Esophagus (tissue), 2 donors: ENCODE data around the gene CUL1. TPM values are rescaled to one million over a fixed set of nuclear protein-coding genes. Genes with fewer than 3 reads are reported as not detected.

ENCODE experiments used
- H3K27ac ChIP-seq, 2 donors: one replicate each; pipeline ENCODE4 v1.5.1; 2013; ENCODE audit warnings: low read depth in 2 of 2, mild to moderate bottlenecking in 2 of 2, inconsistent platforms in 1 of 2, low read length in 1 of 2, moderate library complexity in 1 of 2
- H3K27me3 ChIP-seq, 2 donors: one replicate each; pipeline ENCODE4 v1.6.1; 2013; ENCODE audit warnings: low read length in 2 of 2, control low read depth in 1 of 2, mild to moderate bottlenecking in 1 of 2; ENCODE audit not compliant: insufficient read depth in 2 of 2, control insufficient read depth in 1 of 2
- H3K36me3 ChIP-seq, 2 donors: one replicate each; pipeline ENCODE4 v1.6.1; 2013; ENCODE audit warnings: low read length in 1 of 2; ENCODE audit not compliant: control insufficient read depth in 2 of 2, insufficient read depth in 2 of 2
- H3K4me1 ChIP-seq, 2 donors: one replicate each; pipeline ENCODE4 v1.6.1; 2013; ENCODE audit warnings: low read length in 1 of 2; ENCODE audit not compliant: control insufficient read depth in 2 of 2, insufficient read depth in 2 of 2
- H3K4me3 ChIP-seq, 2 donors: one replicate each; pipeline ENCODE4 v1.5.1; 2013; ENCODE audit warnings: low read length in 2 of 2, mild to moderate bottlenecking in 2 of 2, low read depth in 1 of 2, moderate library complexity in 1 of 2
- H3K9me3 ChIP-seq, 2 donors: one replicate each; pipeline ENCODE4 v1.6.1; 2013; ENCODE audit warnings: mild to moderate bottlenecking in 2 of 2, low read depth in 1 of 2, low read length in 1 of 2, moderate library complexity in 1 of 2; ENCODE audit not compliant: control insufficient read depth in 2 of 2, insufficient read depth in 1 of 2
- WGBS, 2 donors: extraction: QIAGEN DNeasy Blood & Tissue Kit; methylation state at CpG; one replicate each; pipeline ENCODE4 v1.1.7; 2013; 5-methylcytosine and 5-hydroxymethylcytosine counted together
- polyA plus RNA-seq, 2 donors: library from polyadenylated mRNA; stranded (reverse); fragments of 200-250 nt; gene quantifications; one replicate each; pipeline ENCODE4 v1.2.3, GENCODE V29; 2013
- donor health status: healthy with polysubstance abuse.
- donor health status: Bipolar disorder and iron deficiency.

Gene CUL1
- polyA plus RNA-seq, 2 donors = 13.8 to 27.0 TPM

GRCh38 chr7:148712678-148713329 is 14.1 kb downstream of the CUL1 start:
- no peak overlapping the region for H3K27ac ChIP-seq
- H3K27me3 ChIP-seq = no peaks in the 10 kb centered on the region
- no peak overlapping the region for H3K4me3 ChIP-seq
- no peaks in the 10 kb centered on the region for H3K36me3 ChIP-seq
- H3K9me3 ChIP-seq = no peaks in the 10 kb centered on the region
- H3K4me1 ChIP-seq = peaks cover 5 to 7% of the 10 kb centered on the region in 2 donors
- WGBS, 2 donors = 62 to 69% methylated on average over 4 of the region's 4 CpGs

GRCh38 chr7:148714498-148714897 is 15.8 kb downstream of the CUL1 start:
- H3K4me3 ChIP-seq = no peak overlapping the region
- no peaks in the 10 kb centered on the region for H3K36me3 ChIP-seq
- 50 to 69% methylated on average over 2 of the region's 2 CpGs for WGBS, 2 donors
- peaks cover 5 to 7% of the 10 kb centered on the region in 2 donors for H3K4me1 ChIP-seq
- H3K27ac ChIP-seq = no peak overlapping the region
- H3K27me3 ChIP-seq = no peaks in the 10 kb centered on the region
- H3K9me3 ChIP-seq = no peaks in the 10 kb centered on the region

- no peaks in the 10 kb centered on the region for H3K36me3 ChIP-seq
- no peaks in the 10 kb centered on the region for H3K27me3 ChIP-seq
- H3K27ac ChIP-seq = no peak overlapping the region
- no peaks in the 10 kb centered on the region for H3K9me3 ChIP-seq
- no peak overlapping the region for H3K4me3 ChIP-seq
- peaks cover 5 to 7% of the 10 kb centered on the region in 2 donors for H3K4me1 ChIP-seq
- whole genome bisulfite sequencing, 2 donors = 84 to 91% methylated on average over 6 of the region's 6 CpGs
Measured at GRCh38 chr7:148715027-148715426, 16.3 kb downstream of the CUL1 start.

GRCh38 chr7:148717266-148717793 is 18.6 kb downstream of the CUL1 start:
- Histone ChIP-seq H3K27ac (peak overlapping the region in 1 of 2 donors; percentile 60), H3K36me3 (no peaks in the 10 kb centered on the region), H3K4me1 (peaks cover 2 to 11% of the 10 kb centered on the region in 2 donors), H3K27me3 (no peaks in the 10 kb centered on the region), H3K4me3 (no peak overlapping the region), H3K9me3 (no peaks in the 10 kb centered on the region)
- WGBS, 2 donors = 83 to 85% methylated on average over 12 of the region's 12 CpGs

GRCh38 chr7:148718431-148718830 is 19.7 kb downstream of the CUL1 start:
- 83 to 87% methylated on average over 3 of the region's 3 CpGs for WGBS, 2 donors
- H3K4me1 ChIP-seq = peaks cover 4 to 16% of the 10 kb centered on the region in 2 donors

GRCh38 chr7:148719753-148720152 is 21.1 kb downstream of the CUL1 start:
- peaks cover 4 to 16% of the 10 kb centered on the region in 2 donors for H3K4me1 ChIP-seq
- WGBS, 2 donors = 76 to 80% methylated on average over 5 of the region's 5 CpGs
- H3K4me3 ChIP-seq = no peak overlapping the region
- H3K27me3 ChIP-seq = no peaks in the 10 kb centered on the region
- H3K27ac ChIP-seq = no peak overlapping the region
- no peaks in the 10 kb centered on the region for H3K36me3 ChIP-seq
- H3K9me3 ChIP-seq = no peaks in the 10 kb centered on the region

More at GRCh38 chr7:148718431-148718830, 19.7 kb downstream of the CUL1 start:
- Histone ChIP-seq H3K36me3 (no peaks in the 10 kb centered on the region), H3K4me3 (no peak overlapping the region), H3K9me3 (no peaks in the 10 kb centered on the region), H3K27ac (no peak overlapping the region), H3K27me3 (no peaks in the 10 kb centered on the region)

GRCh38 chr7:148720472-148720871 is 21.8 kb downstream of the CUL1 start:
- Histone ChIP-seq H3K27ac (no peak overlapping the region), H3K36me3 (no peaks in the 10 kb centered on the region), H3K27me3 (no peaks in the 10 kb centered on the region), H3K4me3 (no peak overlapping the region), H3K4me1 (peaks cover 8 to 11% of the 10 kb centered on the region in 2 donors), H3K9me3 (no peaks in the 10 kb centered on the region)
- 78 to 83% methylated on average over 5 of the region's 5 CpGs for WGBS, 2 donors

GRCh38 chr7:148721390-148721789 is 22.7 kb downstream of the CUL1 start:
- Histone ChIP-seq H3K9me3 (no peaks in the 10 kb centered on the region), H3K4me3 (no peak overlapping the region), H3K27me3 (no peaks in the 10 kb centered on the region), H3K36me3 (no peaks in the 10 kb centered on the region), H3K4me1 (peaks cover 8 to 11% of the 10 kb centered on the region in 2 donors), H3K27ac (no peak overlapping the region)
- 89 to 90% methylated on average over 3 of the region's 3 CpGs for WGBS, 2 donors

GRCh38 chr7:148722340-148723165 is 23.9 kb downstream of the CUL1 start:
- no peak overlapping the region for H3K27ac ChIP-seq
- H3K9me3 ChIP-seq = no peaks in the 10 kb centered on the region
- no peaks in the 10 kb centered on the region for H3K27me3 ChIP-seq
- WGBS, 2 donors = 77% methylated on average over 8 of the region's 8 CpGs
- H3K4me1 ChIP-seq = peaks cover 6 to 9% of the 10 kb centered on the region in 2 donors
- no peaks in the 10 kb centered on the region for H3K36me3 ChIP-seq
- H3K4me3 ChIP-seq = no peak overlapping the region
